GM21529 (cell line): ENCODE measurements around the gene TMPRSS4.

Experiments
- ATAC-seq: cut with Tn5 transposase; IDR thresholded peaks from one replicate; pipeline ENCODE4 v1.9.1; 2021; ENCODE audit not compliant: unreplicated experiment

Gene TMPRSS4

GRCh38 chr11:118078911-118079411 is 2.1 kb downstream of the TMPRSS4 start:
- no peak for ATAC-seq

DNA sequence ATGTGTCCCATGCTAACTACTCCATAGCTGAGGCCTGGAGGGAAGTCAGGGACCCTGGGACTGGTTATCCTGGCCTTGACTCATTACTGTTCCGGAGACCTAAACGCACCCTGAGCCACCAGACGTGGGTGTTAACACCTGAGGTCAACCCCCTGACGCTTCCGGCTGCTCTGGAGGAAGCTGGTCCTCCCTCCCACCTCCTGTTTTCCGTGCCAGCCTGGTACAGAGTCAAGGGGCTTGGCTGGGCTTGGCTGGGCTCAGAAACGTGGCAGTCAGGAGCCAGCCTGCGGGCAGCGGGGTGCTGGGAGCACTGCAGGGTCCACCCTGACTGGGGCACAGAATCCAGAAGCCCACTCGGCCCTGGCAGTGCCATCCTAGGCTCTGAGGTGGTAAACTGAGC is 2.6 kb downstream of the TMPRSS4 start:
- ATAC-seq = no peak

DNA sequence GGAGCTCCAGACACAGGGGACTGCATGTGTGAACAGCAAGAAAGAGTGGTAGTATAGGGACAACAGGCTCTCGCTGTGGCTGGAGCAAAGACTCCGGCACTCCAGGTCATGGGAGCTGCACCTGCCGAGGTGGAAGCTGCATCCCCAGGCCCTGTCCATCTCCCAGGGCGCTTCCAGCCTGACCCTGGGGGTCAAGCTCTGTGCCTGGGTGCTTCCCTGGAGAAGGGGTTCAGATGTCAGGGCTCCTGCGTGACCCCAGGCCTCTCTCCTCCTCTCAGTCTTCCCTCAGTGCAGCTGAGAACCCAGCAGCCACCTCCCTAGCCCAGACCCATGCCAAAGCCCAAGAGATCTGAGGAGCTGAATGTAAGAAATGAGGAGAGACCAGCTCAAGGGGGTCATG is 3.4 kb downstream of the TMPRSS4 start:
- no peak for ATAC-seq

DNA sequence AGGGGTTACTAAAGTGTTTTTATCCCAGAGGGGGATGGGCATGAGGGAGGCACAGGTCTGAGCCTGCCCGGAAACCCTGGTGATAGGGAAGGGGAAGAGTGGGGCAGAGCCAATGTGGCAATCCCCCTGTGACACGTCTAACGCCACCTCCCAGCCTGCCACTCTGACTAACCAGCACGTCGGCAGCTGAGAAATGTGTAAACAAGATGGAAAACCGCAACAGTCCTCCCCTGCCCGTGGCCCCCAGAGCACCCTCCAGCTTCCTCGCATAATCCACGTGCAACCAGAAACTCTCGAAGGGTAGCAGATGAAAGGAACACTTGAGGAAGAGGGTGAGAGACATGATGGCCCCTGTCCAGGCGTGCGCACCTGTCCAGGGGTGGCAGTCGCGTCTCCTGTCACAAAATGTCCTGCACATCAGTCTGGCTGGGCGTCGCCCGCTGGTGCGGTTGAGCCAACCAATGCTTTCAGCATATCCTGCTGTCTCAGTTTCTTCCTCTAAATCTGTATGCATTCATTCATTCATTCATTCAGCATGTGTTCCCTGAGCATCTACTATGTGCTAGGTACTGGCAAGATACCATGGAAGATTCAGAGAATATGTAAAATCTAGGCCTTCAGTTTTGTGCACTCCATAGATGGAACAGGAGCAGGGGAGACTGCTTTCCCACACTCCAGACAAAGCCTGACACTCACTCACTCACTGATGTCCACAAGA is 4.5 kb downstream of the TMPRSS4 start:
- no peak for ATAC-seq

DNA sequence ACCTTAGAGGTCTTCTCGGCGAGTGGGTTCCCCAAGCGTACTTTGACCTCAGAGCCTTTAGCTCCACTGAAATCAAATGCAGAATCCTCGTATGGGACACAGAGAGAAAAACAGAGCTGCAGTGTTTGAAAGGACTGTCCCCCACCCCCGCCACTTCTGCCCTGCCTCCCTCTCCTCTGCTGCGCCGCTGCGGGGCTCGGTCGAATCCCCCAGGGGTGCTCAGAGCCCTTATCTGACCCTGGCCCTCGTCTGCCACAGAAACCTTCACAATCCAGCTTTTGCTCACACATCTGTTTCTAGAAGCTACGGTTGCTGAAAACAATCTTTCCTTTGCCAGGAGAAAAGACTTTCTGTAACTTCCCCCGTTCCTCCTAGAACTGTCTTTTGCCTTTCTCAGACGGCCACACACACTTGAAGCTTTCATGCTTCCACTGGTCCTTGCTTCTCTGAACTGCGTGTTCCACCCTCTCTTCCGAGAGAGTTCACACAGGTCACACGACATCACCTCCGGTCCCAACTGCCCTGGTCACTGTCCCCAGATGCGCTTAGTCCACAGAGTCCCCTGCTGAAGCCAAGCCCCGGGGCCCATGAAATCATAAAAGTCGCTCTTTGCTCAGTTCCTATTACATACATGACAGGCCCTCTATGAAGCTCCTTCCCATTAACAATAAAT is 6.1 kb downstream of the TMPRSS4 start:
- ATAC-seq = no peak

DNA sequence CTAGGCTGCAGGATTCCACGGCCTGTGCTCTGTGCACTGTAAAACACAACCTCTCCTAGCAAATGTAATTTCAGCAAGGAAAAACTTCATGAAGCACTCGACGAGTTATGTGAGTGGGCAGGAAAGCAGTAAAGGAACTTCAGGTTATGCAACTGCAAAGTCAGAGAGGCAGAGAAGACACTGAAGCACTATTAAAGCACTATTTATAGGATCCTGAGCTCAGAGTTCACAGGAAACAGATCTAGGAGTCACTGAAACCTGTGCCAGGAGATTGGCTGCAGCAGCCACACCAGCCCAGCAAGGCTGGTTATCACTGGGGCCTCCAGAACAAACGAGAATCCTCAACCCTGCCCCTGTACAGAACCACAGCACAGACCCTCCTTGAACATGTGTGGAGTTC is 7.4 kb downstream of the TMPRSS4 start:
- ATAC-seq = no peak

- no peak for ATAC-seq
Observed at GRCh38 chr11:118084656-118085055, 7.8 kb downstream of the TMPRSS4 start.

- ATAC-seq = no peak
Observed at GRCh38 chr11:118086913-118087768, 10.3 kb downstream of the TMPRSS4 start, which contains the start of gene SMIM35. Gene SMIM35 (minus strand): TSS chr11:118086963. CDS start chr11:118086757, 206 bp downstream.

DNA sequence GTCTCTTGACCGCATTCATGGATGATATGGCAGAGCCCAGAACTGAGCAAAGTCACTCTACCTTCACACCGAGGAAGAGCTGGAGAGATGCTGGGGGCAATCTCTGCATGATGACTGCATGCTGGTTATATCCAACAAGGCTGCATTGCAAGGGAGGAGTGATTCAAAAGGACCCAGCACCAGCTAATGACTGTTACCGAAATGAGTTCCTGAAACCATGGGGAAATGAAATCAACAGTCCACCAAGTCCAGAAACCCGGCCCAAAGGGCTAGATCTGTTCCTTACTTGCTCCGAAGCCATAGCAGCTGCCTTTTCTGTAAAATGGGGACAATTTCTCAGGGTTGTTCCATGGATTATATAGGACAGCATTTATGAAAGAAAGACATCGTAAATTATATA is 11.1 kb downstream of the TMPRSS4 start:
- no peak for ATAC-seq

DNA sequence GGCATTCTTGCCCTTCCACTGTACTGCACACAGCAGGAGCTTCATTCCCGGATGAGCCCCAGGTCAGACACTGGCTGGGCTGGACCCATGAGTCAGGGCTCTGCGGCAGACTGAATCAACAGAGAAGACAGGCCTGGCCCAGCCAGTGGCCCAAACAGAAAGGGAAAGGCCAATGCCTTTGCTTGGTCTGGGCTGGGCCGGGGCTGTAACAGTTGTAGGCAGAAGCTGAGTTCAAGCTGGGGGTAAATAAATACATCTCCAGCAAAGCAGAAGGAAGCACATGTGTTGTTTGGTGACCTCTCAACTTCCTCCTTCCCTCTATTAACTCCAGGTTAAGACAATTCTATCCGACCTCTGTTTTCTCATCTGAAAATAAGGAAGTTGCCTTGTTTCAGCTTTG is 11.7 kb downstream of the TMPRSS4 start:
- no peak for ATAC-seq

- ATAC-seq = no peak
Observed at GRCh38 chr11:118090545-118091162, 13.8 kb downstream of the TMPRSS4 start.

DNA sequence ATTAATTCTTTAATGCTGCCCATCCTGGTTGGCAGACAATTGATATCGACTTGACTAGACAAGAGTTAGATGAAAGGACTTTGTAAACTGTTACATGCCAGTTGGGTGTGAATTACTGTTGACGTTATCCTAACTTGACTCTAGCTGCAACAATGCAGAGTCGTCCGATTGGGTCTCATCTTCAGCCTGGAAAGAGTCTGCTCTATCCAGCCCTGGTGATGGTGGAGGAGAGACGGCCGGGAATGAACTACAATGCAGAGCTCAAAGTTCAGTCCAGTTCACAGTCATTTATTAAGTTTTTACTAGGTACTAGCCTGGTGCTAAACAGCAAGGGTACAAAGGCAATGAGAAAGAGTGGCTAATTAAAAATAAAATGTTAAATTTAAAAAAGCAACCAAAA is 14.8 kb downstream of the TMPRSS4 start:
- no peak for ATAC-seq

DNA sequence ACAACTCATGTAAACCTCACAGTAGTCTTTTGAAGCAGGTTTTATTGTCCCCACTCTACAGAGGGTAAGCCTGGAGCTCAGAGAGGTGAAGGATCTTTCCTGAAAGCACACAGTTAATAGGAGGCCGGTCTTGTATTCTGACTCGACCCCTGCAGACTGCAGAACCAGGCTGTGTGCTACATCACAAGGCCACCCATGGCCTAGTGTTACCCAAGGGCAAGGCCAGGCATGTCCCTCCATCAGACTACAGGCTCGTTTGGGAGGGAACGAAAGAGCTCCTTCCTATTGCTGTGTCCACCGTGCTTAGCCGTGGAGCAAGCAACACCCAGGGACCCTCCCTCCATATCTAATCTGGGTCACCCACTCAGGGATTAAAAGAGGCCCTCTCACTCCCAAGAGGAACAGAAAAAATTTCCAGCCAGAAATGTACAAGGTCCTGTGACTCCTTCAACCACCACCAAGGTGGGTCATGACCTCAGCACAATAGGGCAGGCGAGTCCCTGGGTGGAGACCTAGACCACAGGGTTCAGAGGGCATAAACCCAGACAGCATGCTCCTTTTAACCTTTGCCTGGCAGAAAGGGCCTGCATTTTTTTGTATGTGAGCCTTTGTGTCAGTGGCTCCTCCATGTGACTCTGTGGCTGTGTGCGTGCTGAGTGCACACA is 16.2 kb downstream of the TMPRSS4 start:
- no peak for ATAC-seq

GRCh38 chr11:118095493-118095892 is 18.6 kb downstream of the TMPRSS4 start:
- no peak for ATAC-seq

GRCh38 chr11:118095967-118096367 is 19.1 kb downstream of the TMPRSS4 start:
- no peak for ATAC-seq

- ATAC-seq = no peak
Observed at GRCh38 chr11:118098996-118099837, 22.3 kb downstream of the TMPRSS4 start.

GRCh38 chr11:118099838-118100556 is 23.1 kb downstream of the TMPRSS4 start:
- no peak for ATAC-seq

DNA sequence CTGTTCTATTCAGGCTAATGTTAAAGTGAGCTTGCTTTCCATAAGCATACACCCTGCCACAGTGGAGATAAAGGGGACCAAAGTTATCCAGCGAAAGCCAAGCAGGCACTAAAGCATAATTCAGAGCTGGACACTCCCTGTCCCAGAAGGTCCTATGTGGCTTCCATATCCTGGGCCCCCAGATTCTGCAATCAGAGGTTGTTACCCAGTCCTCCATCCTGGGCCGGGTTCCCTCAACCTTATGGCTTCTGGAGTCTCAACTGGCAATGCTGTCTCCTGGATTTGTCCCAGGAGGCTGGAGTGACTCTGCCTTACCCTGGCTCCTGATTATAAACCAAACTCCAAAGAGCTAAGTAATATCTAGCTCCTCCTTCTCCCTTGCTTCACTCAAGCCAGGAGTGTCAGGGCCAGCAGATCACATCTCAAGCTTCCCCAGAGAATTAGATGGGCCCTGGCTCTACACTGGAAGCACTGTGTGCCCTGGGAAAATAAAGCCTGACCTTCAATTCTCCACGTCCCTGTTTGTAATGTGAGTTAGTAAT is 23.9 kb downstream of the TMPRSS4 start:
- ATAC-seq = no peak
